Lower leg skin (tissue), 3 donors: ENCODE data around the gene FKRP.

Experiments used
- CTCF ChIP-seq, 3 donors: fragments of 450-650 bp; IDR thresholded peaks; one replicate each; pipeline ENCODE4 v1.5.1; 2016; ENCODE audit warnings: antibody characterized with exemption in 3 of 3, mild to moderate bottlenecking in 3 of 3, moderate library complexity in 2 of 3
- POLR2A ChIP-seq, 2 donors: fragments of 450-650 bp; IDR thresholded peaks; one replicate each; pipeline ENCODE4 v1.6.1; 2016 to 2017; ENCODE audit warnings: antibody characterized with exemption in 2 of 2, mild to moderate bottlenecking in 1 of 2, moderate library complexity in 1 of 2

GRCh38 chr19:46717034-46717715 is 28.7 kb upstream of the FKRP start, which contains the start of gene PRKD2:
- TF ChIP-seq CTCF (IDR thresholded peaks at IDR 0.05) (no peak), POLR2A (IDR thresholded peaks at IDR 0.05) (no peak)
